HK-2 (cell line): ENCODE results near the gene DOCK8.
"Not testable (repeated sequence)": the region's sequence is repeated elsewhere in the genome, so short reads cannot be mapped to it uniquely, and the experiment has no call there.

Source experiments
- DNase-seq: peaks from one replicate; pipeline ENCODE4 v3.0.0-alpha.2; 2018; ENCODE audit not compliant: unreplicated experiment

DOCK8 gene

DNA sequence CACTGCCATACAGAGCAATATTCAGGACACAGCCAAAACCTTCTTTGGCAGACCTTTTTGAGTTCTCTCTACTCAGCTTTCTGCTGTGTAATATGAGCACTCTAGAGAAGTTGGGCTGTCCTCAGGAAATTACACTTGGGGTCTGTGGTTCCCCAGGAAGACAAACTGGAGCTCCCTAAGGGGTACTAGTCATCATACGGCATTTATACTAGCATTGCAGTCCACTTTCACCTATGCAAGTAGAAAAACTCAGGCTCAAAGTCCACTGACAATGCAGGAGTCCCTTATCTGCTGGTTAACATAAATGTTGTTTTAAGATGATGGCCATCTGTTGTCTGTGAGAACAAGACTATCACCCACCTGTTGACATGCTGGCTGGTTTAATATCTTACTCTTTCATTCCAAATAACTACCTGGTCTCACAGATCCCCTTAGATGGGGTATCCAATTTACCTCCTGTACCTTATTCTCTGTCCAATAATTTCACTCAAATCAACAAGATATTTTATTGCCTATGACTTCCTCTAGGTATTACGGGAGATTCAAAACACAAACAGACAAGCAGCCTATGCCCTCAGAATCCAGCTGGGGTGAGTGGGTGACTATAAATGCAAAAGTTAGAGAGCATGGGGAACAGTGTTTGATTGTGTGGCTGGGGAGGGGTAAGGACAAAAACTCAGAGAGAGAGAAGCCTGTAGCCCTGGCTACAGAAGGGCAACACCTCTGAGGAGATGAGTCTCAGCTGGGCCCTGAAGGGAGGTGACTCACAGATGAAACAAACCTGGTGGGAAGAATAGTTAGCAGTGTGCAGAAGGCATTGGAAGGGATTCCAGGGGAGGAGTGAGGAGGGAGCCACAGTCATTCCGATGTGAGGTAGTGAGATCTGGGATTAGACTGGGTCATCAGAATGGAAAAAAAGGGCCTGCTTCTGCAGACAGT lies 10.2 kb downstream of the DOCK8 start:
- DNase-seq: no peak

DNA sequence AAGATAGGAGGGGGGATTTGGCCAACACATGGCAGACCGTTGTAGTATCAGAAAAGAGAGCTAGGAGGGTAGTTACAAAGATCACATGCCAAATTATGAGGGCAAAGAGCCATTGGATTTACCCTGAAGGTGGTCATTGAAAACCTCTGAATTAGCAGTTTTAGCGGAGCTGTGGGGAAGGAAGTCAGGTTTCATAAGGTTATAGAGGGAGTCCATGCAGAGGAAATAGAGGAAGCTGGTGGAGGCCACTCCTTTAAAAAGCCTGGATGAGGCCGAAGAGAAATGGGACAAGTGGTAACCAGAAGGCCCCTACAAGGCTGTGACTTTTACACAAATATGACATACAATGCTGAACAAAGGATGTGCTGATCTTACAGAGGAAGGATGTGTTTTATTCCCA lies 13.2 kb downstream of the DOCK8 start:
- no peak for DNase-seq

DNA sequence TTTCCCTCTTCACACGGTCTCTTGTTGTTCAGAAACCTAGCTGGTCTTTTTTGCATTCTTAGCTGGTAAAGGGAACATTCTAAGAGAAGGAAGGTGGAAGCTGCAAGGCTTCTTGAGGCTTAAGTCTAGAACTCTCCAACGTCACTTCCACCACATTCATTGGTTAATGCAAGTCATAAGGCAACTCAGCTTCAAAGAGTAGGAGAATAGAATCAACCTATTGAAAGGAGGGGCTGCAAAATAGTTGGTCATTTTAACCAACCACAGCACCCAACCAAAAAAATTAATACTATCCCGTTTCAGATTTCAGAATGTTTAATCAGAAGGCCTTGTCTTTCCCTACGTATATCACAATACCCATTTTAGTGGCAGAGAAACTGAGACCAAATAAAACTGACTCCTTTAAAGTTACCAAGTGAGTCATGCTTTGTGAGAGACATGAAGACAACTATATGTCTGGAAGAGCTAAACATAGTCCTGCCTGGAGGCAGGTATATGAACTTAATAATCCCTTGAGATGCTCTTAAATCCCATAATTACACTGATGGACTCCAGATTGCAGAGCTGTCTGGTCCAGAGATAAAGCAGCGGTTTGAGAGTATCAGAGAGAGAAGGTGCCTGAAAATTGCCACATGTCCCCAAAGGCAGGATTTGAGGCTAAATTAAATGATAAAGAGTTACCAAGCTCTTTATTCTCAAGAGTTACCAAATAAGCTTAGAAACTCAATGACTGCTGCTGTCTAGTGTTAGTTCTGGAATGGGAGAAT lies 14.4 kb downstream of the DOCK8 start:
- DNase-seq: no peak

DNA sequence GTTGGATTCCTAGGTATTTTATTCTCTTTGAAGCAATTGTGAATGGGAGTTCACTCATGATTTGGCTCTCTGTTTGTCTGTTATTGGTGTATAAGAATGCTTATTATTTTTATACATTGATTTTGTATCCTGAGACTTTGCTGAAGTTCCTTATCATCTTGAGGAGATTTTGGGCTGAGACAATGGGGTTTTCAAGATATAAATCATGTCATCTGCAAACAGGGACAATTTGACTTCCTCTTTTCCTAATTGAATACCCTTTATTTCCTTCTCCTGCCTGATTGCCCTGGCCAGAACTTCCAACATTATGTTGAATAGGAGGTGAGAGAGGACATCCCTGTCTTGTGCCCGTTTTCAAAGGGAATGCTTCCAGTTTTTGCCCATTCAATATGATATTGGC lies 17.0 kb downstream of the DOCK8 start:
- DNase-seq: not testable (repeated sequence)

DNA sequence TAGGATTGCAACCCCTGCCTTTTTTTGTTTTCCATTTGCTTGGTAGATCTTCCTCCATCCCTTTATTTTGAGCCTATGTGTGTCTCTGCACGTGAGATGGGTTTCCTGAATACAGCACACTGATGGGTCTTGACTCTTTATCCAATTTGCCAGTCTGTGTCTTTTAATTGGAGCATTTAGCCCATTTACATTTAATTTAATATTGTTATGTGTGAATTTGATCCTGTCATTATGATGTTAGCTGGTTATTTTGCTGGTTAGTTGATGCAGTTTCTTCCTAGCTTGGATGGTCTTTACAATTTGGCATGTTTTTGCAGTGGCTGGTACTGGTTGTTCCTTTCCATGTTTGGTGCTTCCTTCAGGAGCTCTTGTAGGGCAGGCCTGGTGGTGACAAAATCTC lies 19.0 kb downstream of the DOCK8 start:
- not testable (repeated sequence) for DNase-seq

DNA sequence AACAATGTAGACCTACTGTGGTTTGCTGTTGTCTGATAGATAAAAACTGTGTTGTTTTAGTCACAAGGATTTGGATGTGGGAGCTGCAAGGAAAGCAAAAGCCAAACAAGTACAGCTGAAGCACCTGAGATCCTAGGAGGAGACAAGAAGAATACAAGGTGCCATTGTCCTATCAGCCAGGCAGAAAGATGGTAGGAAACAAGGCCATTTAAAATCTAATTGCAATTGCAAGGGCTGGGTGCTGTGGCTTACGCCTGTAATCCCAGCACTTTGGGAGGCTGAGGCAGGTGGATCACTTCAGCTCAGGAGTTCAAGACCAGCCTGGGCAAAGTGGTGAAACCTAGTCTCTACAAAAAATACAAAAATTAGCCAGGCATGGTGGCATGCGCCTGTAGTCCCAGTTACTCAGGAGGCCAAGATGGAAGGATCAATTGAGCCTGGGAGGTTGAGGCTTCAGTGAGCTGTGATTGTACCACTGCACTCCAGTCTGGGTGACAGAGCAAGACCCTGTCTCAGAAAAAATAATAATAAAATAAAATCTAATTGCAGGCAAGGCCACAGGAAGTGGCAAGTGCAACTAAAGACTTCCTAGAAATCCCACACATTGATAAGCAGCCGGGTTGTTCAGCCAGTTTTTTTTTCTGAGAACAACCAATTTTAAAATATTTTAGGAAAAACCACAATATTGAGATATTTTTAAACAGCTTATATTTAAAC lies 22.6 kb downstream of the DOCK8 start:
- DNase-seq: no peak

DNA sequence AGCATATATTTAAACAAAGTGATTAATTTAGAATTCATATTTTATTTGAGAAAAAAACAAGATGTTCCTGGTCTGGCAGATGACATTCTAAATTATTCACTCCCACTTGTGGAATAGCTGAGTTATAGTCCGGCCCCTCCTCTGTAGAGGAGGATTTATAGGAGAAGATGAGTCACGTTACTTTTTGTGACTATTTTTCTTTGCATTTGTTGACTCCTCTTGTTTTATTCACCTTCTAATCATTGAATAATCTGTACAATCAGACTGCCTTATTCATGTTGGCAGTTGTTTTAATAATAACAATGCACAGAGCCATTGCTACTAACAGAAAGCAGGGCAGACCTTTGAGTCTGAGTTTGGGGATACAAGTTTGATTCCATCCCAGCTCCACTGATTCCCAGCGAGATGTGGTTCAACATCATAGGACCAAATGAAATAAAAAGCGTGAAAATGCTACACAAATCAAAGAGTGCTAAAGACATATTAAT lies 23.2 kb downstream of the DOCK8 start:
- no peak for DNase-seq

DNA sequence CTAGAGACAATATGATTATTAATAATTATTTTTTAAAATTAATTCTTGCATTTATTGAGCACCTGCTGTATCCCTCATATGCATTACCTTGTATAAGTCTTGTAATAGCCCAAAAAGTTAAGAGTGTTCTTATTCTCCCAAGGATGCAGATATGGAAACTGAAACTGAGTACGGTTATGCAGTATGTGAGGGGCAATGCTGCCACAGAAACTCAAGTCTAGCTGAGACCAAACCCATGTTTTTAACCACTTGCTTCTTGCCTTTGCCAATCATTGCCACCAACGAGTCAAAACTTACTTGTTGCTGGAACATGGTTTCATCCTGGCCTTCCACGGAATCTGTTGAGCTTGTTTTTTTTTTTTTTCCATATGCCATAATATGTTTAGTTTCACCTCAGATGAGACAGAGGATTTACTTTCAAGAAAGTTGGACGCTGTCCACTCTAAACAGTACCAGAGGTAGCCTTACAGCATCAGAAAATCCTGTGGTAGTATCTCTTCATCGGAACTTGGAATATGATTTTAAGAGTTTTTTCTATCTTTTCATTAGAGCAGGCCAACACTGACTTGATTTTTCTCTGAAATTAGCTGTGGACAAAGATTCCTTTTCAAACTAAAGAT lies 27.9 kb downstream of the DOCK8 start:
- DNase-seq: no peak

DNA sequence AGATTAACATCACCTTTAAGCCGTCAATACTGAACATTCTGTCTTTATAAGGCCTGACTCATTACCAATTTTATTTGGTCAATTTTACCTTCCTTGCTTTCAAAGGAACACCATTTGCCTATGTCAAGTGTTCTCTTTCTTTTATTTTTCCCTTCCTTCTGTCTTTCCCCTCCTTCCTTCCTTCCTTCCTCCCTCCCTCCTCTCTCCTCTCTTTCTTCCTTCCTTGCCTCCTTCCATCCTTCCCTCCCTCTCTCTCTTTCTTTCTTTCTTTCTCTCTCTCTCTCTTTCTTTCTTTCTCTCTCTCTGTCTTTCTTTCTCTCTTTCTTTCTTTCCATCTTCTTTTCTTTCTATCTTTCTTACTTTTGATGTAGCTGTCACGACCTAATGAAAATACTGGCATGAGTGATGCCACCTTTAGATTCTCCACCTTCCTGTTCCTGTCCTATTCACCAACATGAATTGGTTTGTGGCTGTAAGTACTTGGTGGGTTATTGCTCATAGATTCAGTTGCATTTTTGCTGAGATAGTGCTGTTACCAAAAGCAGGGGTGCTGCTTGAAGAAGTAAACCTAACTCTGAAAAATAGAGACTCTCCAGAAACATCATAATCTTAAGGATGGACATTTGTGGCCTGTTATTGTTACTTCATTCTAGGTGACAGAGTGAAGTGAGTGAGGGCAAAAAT lies 33.8 kb downstream of the DOCK8 start:
- no peak for DNase-seq

DNA sequence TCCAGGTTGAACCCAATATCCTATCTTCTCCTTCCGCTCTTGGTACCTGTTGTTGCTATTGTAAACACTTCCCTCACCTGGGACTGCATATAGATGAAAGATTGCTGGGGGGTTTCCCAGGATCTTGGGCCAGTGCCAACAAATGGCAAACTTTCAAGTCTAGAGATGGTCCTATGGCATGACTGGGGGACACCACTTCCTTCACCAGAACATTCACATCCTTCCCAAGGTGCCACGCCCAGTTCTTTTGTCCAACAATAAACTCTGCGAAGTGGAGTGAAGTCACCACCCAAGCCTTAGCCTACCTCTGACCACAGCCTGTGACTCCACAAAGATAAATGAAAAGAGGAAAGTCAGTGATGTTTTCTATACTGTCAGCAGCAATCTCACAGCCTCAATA lies 34.4 kb downstream of the DOCK8 start:
- no peak for DNase-seq

DNA sequence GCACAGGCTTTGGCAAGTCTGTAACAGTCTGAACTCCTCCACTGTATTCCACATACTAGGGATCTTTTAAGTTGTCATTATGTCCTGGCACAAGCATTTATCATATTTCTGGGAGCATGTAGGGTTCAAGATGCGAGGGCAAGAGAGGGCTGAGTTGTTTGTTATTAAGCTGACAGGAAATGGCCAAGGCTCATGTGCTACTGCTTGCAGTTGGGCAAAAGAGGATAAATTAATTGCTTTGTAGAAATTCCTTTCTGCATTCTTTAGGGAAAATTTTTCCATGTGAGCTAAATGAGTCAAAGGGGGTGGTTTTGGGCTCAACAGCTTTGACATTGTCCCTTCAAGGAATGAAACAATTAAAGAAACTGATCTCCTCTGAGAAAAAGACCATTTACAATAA lies 35.4 kb downstream of the DOCK8 start:
- DNase-seq: no peak

DNA sequence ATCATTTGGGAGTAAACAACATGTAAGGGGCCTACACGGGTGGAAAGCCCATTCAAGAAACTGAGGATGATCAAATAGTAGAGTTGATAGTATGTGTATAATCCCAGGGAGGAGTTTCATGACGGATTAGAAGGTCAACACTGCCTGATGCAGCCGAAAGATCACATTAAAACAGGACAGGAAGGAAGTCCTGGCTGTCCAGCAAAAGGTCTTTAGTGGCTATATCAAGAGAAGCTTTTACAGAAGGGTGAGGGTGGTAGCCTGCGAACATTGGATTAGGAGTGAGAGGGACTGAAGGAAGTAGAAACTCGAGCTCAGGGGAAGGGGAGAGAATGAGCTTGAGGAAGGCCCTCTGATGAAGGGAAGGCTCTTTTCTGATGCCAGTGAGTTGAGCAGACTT lies 36.0 kb downstream of the DOCK8 start:
- no peak for DNase-seq

DNA sequence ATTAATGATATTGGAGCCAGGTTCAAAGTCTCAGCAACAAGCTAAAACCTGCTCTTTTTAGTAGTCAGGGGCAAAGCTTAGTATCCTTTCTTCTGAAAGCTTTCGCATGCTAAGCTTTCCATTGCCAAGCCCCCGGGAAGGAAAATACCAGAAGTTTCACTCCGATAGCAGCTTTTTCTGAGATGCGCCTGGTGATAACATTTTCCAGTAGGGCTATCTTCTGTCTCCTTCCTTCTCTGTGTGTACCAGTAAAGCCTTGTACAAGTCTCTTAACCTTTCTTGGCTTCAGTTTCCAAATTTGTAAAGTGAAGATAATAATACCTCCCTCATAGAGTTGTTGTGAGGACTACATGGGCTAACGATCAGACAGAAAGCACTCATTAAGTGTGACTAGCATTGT lies 36.7 kb downstream of the DOCK8 start:
- DNase-seq: no peak

DNA sequence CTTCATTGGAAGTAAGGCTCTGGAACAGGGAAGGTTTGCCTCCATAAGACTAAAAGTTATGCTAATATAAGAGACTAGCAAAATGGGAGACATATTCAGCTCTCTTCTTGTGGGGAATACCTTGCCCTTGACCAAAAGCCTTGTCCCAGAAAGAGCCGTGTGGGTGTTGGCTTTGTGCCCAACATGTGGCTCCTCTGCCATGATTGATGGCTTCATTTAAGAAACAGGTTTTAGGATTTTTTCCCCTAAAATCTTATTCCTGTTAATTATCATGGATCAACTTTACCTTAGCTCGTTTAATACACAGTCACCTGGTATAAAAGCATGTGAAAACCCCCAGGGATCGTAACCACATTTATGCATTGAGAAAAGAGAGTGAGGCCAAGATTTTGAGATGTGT lies 38.9 kb downstream of the DOCK8 start:
- no peak for DNase-seq

DNA sequence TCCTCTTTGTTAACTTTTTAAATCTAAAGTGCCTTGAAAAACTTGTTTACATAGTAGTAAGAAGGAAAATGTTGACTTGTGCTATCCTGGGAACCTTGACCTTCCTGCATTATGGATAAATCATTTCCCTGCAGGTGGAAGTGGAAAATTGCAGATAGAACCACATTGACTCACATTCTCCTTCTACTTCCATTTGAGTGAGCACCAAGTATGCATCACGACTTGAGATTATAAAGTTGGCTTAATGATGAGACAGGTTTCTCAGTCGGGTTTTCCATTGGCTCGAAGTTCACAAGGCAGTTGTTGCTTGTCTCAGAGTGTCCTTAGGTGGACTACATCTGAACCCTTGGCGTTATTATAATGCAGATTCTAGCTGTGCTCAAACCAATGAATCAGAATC lies 39.9 kb downstream of the DOCK8 start:
- no peak for DNase-seq

DNA sequence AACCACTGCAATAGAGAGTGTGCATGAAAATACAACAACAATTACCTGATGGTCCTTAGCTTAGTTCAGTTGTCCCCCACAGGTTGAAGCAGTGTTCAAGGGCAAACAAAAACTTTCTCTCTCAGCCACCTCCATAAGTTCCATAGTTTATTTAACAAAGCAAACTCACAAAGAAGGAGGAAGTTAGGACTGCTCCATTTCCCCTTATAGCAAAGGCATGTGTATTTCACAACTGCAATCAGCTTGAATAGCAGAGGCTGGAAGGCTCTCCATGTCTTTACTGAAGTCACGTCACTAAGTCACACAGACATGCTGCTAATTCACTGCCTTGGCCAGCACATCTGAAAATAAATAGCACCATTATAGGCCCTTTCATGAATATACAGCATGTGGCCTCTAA lies 43.3 kb downstream of the DOCK8 start:
- DNase-seq: no peak

DNA sequence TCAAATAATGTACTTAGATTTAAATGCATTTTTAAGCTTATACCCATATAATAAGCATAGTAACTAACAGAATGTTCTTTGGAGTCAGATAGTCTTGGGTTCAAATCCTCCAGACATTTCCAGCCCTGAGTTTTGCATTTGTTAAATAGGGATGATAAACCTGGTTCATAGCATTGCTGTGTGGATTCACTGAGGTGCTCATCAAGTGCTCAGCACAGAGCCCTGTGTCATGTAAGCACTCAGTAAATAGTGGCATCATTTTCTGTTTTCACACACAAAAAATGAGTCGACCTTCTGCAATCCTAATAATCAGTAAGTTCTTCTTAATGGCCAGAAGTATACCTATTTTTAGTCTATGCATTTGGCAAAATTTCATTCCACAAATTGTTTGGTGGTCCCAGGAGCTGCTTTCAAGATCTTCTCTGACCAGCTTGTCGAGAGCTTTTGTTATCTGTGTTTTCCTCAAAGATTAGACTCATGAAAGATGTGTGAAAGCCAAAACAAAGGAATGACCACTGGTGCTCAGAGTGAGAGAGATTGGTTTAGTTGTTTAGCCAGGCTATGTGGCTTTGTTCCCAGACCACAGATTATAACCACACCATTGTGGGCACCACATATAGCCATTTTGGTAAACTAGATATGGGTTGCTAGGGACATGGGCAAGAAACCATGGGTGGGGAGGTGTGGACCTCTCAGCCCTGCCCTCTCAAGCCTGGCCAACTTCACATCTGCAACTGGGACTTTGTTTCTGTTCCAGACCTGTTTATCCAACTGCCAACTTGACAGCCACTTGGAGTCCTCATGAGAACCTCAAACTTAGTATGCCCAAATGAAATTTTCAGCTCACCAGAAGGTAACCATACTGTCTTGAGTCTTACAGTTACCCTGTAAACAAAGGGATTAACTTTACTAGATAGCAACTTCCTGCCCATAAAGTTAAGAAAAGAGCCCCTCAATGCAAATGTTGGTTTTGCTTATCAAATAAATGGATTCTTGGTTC lies 45.0 kb downstream of the DOCK8 start:
- no peak for DNase-seq

DNA sequence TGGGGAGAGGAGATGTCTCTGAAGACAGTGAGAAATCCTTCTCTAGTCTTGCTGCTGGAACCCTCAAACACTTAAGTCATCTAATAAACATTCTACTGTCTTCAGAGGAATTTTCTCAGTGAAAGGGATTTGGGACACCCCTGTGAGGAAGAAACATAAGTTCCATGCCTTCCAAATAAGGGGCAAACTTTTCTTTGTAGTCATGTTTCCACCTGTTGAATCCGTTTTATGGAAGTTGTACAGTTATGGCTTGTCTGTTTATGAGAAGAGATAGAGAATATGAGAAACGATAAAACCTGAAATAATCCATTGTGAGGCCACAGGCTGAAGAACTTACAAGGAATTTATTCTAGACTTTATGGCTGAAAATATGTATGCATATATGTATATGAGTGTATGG lies 49.6 kb downstream of the DOCK8 start:
- DNase-seq: no peak

DNA sequence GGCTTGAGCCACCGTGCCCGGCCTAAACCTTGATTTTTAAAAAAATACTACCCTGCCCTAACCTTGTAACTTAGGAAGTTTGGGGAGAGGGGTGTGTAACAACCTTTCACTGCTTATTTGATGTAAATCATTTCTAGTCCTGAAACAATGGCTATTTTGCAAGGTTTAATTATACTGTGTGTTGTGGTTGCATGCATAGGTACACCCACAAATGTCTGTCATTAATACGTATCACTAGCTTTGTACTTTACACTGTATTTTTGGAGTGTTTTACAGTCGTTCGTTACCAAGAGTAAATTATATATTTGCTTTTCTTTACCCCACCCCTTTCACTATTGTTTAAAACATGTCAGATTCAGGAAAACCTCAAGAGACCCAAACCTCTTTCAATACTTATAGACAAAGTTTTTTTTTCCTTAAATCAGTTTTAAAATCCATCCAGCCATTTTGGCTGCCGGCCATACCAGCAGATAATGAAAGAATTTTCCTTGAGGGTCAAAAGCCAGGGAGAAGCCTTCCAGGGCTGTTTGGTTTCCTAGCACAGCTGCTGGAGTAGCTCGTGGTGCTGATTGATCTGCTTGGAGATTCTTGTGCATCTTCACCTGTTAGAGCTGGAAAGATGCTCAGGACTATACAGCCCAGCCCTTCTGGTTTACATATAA lies 50.7 kb downstream of the DOCK8 start:
- DNase-seq: no peak
